ENCODE results near the gene PIK3R1. TPM values are rescaled to one million over a fixed set of nuclear protein-coding genes. Genes with fewer than 3 reads are reported as not detected.

Gene PIK3R1
- 40.8 and 49.4 TPM in 2 replicates for total RNA-seq (2013; cell fraction: nucleolus; rRNA removed)
- total RNA-seq (2014; rRNA removed) (28.0 and 33.3 TPM in 2 replicates), total RNA-seq (2014; rRNA removed; fragmentation: Illumina TruSeq; extraction: Trizol) (30.1 and 34.9 TPM in 2 replicates), total RNA-seq (2021) (38.4 and 39.8 TPM in 2 replicates), polyA plus RNA-seq (2011; rRNA removed) (14.6 and 15.9 TPM in 2 replicates), polyA plus RNA-seq (2014; fragmentation: Illumina TruSeq; extraction: Trizol) (34.6 and 38.1 TPM in 2 replicates), polyA plus RNA-seq (2014; fragmentation: Nextera tagmentation; extraction: Ambion mirVana) (1 to 10 TPM; 7.8 to 8.0 TPM), polyA plus RNA-seq (2014; rRNA removed) (15.1 and 15.6 TPM in 2 replicates), polyA plus RNA-seq (2016; fragmentation: Nextera tagmentation; extraction: Ambion mirVana) (10 to 100 TPM; 14.0 to 15.4 TPM), polyA minus RNA-seq (2011; rRNA and poly(A)+ RNA removed) (30.3 and 32.3 TPM in 2 replicates), Bru-seq, nascent RNA (percentile 86 among the genes with signal in this experiment), BruChase-seq, experiment 1, labeled RNA remaining after a 6-hour chase (percentile 66 among the genes with signal in this experiment), BruChase-seq, experiment 2, labeled RNA remaining after a 2-hour chase (percentile 79 among the genes with signal in this experiment)
- polyA plus RNA-seq (2011; ENCODE audit: low read depth), result 11.5 TPM
- 6.9 and 10.1 TPM in 2 replicates for polyA plus RNA-seq (2011; cell fraction: cytosol; rRNA removed)
- polyA plus RNA-seq (2011; cell fraction: nucleus; rRNA removed), result 10.3 and 15.8 TPM in 2 replicates
- polyA plus RNA-seq (2012), result 15.8 and 22.1 TPM in 2 replicates
- polyA minus RNA-seq (2011; cell fraction: cytosol; rRNA and poly(A)+ RNA removed), result 19.0 and 24.7 TPM in 2 replicates
- polyA minus RNA-seq (2011; cell fraction: nucleus; rRNA and poly(A)+ RNA removed), result 23.9 and 37.7 TPM in 2 replicates
- long read RNA-seq, experiment 1, full-length matches to known transcripts, result 5 of 11 reads
- long read RNA-seq, experiment 1, partial matches to known transcripts, result 6 of 11 reads
- long read RNA-seq, experiment 1, other reads (novel, unspliced or antisense), result 0 of 11 reads
- long read RNA-seq, experiment 2, partial matches to known transcripts, result 7 of 13 reads
- long read RNA-seq, experiment 2, other reads (novel, unspliced or antisense), result 1 of 13 reads

DNA sequence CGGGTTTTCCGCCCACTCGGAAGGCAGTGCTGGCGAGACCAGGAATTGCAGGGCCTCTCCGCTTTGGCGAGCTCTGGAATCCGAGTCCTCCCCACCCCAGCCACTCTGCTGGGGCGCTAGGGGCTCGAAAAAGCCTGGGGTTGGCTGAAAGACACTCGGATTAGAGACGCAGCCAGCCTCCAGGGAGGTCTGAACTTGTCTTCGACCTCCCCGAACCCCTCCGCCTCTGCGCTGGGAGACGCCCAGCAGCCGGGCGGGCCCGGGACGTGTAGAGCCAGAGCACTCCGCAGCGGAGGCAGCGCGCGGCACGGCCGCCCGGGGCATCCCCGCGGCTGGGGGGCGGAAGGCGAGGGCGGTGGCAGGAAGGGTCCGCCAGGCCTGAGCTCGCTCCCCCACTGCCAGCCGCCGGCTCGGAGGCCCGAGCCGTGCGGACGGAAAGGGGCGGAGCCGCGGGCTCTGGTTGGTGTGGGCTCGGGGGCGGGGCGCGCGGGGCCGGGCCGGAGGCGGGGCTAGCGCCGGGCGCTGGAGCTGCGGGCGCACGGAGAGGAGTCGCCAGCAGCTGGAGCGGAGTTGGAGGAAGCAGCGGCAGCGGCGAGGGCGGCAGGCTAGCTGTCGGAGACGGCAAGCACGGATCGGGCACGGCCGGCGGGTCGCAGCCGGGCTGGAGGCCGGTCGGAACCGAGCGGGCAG is at the start of gene PIK3R1:
Gene PIK3R1, plus strand, starts transcription at position 549 of the 690 bp plus-strand sequence. CDS start 10,920 bp downstream, outside the sequence.
- intact Hi-C loops (cut with micrococcal nuclease; ENCODE audit: unreplicated experiment), result loop anchor here (1.0 to 2.0 kb wide), 4 partner anchors 19 to 407 kb away; no protein-coding TSS in a partner anchor
- peak within 1 kb of the TSS; percentile 80 for H2AFZ ChIP-seq (ENCODE audit: control insufficient read depth, low read depth, low read length)
- CTCF ChIA-PET, result interaction anchor here (0.9 to 2.9 kb wide), 10 partner anchors 12 to 970 kb away, joined by 3 to 21 read pairs (median 5); no protein-coding TSS in a partner anchor
- DNase-seq (ENCODE audit: low read depth, low spot score), result peak; percentile 74
- H3K36me3 ChIP-seq (ENCODE audit: control insufficient read depth in 2 of 2, insufficient read depth in 2 of 2, low read length in 1 of 2), result no peaks in the 10 kb centered on the region
- H3K9ac ChIP-seq (ENCODE audit: control insufficient read depth, insufficient read depth, low read length), result peak within 1 kb of the TSS; percentile 88
- H3K4me3 ChIP-seq, result peak within 1 kb of the TSS; percentile 93
- peaks cover 5% of the 10 kb centered on the region; the same call in 1 of the 3 replicates for H3K9me3 ChIP-seq (replicated peaks; ENCODE audit: control insufficient read depth, insufficient read depth, low read length)
- WGBS (ENCODE audit: insufficient coverage, insufficient replicate concordance, low lambda C conversion rate, missing lambda C conversion rate), result 2% methylated on average over 37 of the region's 78 CpGs
- POLR2A ChIA-PET, result interaction anchor here (0.6 to 3.2 kb wide), 9 partner anchors 15 to 247 kb away, joined by 3 to 12 read pairs (median 3); no protein-coding TSS in a partner anchor
- H3K27ac ChIP-seq (ENCODE audit: control insufficient read depth, insufficient read depth), result peak within 1 kb of the TSS; percentile 82
- peak; percentile 70 for FAIRE-seq
- H3K27me3 ChIP-seq (replicated peaks in 1 of 2; ENCODE audit: control insufficient read depth in 2 of 2, insufficient read depth in 2 of 2, low read length in 1 of 2), result no peaks in the 10 kb centered on the region
- peaks cover 46% of the 10 kb centered on the region for H3K79me2 ChIP-seq (ENCODE audit: control insufficient read depth, insufficient read depth, low read length)
- RAD21 ChIA-PET (ENCODE audit: unreplicated experiment), result interaction anchor here (0.7 to 3.0 kb wide), 11 partner anchors 12 to 174 kb away, joined by 3 to 18 read pairs (median 6); no protein-coding TSS in a partner anchor
- TSS peak; percentile 73 for BruUV-seq (replicated peaks)
- in situ Hi-C loops (cut with MboI), result no loop called here
- H4K20me1 ChIP-seq (ENCODE audit: control insufficient read depth, insufficient read depth), result peaks cover 3% of the 10 kb centered on the region
- ATAC-seq, result peak; percentile 87
- peak within 1 kb of the TSS; percentile 77 for H3K4me2 ChIP-seq (ENCODE audit: control insufficient read depth, insufficient read depth)
- peaks cover 4% of the 10 kb centered on the region; the same call in 1 of the 2 replicates for H3K4me1 ChIP-seq (ENCODE audit: control insufficient read depth, insufficient read depth, low read length)
- SMC1A ChIA-PET (ENCODE audit: uncharacterized antibody, unreplicated experiment), result interaction anchor here (0.8 to 5.1 kb wide), 7 partner anchors 14 to 219 kb away, joined by 3 to 39 read pairs (median 17); no protein-coding TSS in a partner anchor
- TF ChIP-seq GABPA (IDR thresholded peaks at IDR 0.05; ENCODE audit: low read depth), result no peak
- TF ChIP-seq DPF2 (IDR thresholded peaks at IDR 0.05), result peak; percentile 78; the same call in 1 of the 2 replicates
- no peak for TF ChIP-seq SMC3 (IDR thresholded peaks at IDR 0.05; ENCODE audit: borderline replicate concordance, low read length)
- TF ChIP-seq, protein P1, sequence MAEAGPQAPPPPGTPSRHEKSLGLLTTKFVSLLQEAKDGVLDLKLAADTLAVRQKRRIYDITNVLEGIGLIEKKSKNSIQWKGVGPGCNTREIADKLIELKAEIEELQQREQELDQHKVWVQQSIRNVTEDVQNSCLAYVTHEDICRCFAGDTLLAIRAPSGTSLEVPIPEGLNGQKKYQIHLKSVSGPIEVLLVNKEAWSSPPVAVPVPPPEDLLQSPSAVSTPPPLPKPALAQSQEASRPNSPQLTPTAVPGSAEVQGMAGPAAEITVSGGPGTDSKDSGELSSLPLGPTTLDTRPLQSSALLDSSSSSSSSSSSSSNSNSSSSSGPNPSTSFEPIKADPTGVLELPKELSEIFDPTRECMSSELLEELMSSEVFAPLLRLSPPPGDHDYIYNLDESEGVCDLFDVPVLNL (IDR thresholded peaks at IDR 0.05; ENCODE audit: low read depth, low read length), result no peak; the same call in 1 of the 2 replicates
- TF ChIP-seq BRCA1 (IDR thresholded peaks at IDR 0.05; ENCODE audit: low read depth, low read length), result no peak
- no peak for TF ChIP-seq TCF3 (IDR thresholded peaks at IDR 0.05; ENCODE audit: borderline replicate concordance, insufficient read depth, low read depth, low read length)
- TF ChIP-seq, protein P2, sequence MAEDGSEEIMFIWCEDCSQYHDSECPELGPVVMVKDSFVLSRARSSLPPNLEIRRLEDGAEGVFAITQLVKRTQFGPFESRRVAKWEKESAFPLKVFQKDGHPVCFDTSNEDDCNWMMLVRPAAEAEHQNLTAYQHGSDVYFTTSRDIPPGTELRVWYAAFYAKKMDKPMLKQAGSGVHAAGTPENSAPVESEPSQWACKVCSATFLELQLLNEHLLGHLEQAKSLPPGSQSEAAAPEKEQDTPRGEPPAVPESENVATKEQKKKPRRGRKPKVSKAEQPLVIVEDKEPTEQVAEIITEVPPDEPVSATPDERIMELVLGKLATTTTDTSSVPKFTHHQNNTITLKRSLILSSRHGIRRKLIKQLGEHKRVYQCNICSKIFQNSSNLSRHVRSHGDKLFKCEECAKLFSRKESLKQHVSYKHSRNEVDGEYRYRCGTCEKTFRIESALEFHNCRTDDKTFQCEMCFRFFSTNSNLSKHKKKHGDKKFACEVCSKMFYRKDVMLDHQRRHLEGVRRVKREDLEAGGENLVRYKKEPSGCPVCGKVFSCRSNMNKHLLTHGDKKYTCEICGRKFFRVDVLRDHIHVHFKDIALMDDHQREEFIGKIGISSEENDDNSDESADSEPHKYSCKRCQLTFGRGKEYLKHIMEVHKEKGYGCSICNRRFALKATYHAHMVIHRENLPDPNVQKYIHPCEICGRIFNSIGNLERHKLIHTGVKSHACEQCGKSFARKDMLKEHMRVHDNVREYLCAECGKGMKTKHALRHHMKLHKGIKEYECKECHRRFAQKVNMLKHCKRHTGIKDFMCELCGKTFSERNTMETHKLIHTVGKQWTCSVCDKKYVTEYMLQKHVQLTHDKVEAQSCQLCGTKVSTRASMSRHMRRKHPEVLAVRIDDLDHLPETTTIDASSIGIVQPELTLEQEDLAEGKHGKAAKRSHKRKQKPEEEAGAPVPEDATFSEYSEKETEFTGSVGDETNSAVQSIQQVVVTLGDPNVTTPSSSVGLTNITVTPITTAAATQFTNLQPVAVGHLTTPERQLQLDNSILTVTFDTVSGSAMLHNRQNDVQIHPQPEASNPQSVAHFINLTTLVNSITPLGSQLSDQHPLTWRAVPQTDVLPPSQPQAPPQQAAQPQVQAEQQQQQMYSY (CRISPR knock-in tag; IDR thresholded peaks at IDR 0.05), result no peak
- TF ChIP-seq RUNX3 (IDR thresholded peaks at IDR 0.05; ENCODE audit: low read length), result 0 out of 2 replicates have a peak, but pooled peaks have one; percentile 26
- no peak for TF ChIP-seq SMAD1 (IDR thresholded peaks at IDR 0.05; ENCODE audit: low read depth, partially characterized antibody)

All from GM12878 (cell line).